K562 (cell line): ENCODE results near the gene ADSS2. TPM values are rescaled to one million over a fixed set of nuclear protein-coding genes. Genes with fewer than 3 reads are reported as not detected.

ENCODE experiments used
- JUN ChIP-seq, 2 experiments: sonication (generic) in 1 of 2; formaldehyde crosslinking in 1 of 2; IDR thresholded peaks; 2 replicates each; pipeline versions ENCODE4 v1.6.1 to v1.8.0; 2012 to 2022; ENCODE audit warnings: borderline replicate concordance in 2 of 2, mild to moderate bottlenecking in 2 of 2, improper control_type of control experiment in 1 of 2, low read depth in 1 of 2, low read length in 1 of 2, missing genetic modification reagents in 1 of 2
- MYC ChIP-seq, 2 experiments: fragments of 250-450 bp in 1 of 2; sonication (Bioruptor Pico) in 1 of 2; IDR thresholded peaks; 2 replicates each; pipeline versions ENCODE4 v1.5.1 to v1.6.1; 2012 to 2021; ENCODE audit warnings: low read depth in 2 of 2, borderline replicate concordance in 1 of 2, improper control_type of control experiment in 1 of 2, low read length in 1 of 2, mild to moderate bottlenecking in 1 of 2, moderate library complexity in 1 of 2
- PURB ChIP-seq: sonication (generic); formaldehyde crosslinking; IDR thresholded peaks from 2 replicates; pipeline ENCODE4 v1.9.0; 2021; ENCODE audit warnings: low read depth, mild to moderate bottlenecking, missing genetic modification reagents
- RBM17 ChIP-seq: fragments of 200-400 bp; formaldehyde crosslinking; IDR thresholded peaks from 2 replicates; pipeline ENCODE4 v1.6.1; 2017; ENCODE audit warnings: low read depth, mild to moderate bottlenecking, low read length, borderline replicate concordance
- REST ChIP-seq, 2 experiments: fragments of 450-650 bp; formaldehyde crosslinking in 1 of 2; IDR thresholded peaks; 2 replicates each; pipeline versions ENCODE4 v1.4.0 to v1.6.1; 2014 to 2020; ENCODE audit warnings: mild to moderate bottlenecking in 2 of 2, borderline replicate concordance in 1 of 2, low read depth in 1 of 2
- SIX5 ChIP-seq, 2 experiments: IDR thresholded peaks; 2 replicates each; pipeline ENCODE4 v1.6.1; 2011; ENCODE audit warnings: low read length in 2 of 2, borderline replicate concordance in 1 of 2, low read depth in 1 of 2, mild to moderate bottlenecking in 1 of 2, moderate library complexity in 1 of 2; ENCODE audit not compliant: insufficient read depth in 1 of 2
- SRSF7 ChIP-seq: fragments of 200-400 bp; formaldehyde crosslinking; optimal IDR thresholded peaks from 2 replicates; pipeline ENCODE3; 2017; ENCODE audit warnings: mild to moderate bottlenecking, low read depth, low read length
- YY1 ChIP-seq, 3 experiments: IDR thresholded peaks; 2 replicates each; pipeline ENCODE4 v1.6.1; 2011; ENCODE audit warnings: low read length in 2 of 3, mild to moderate bottlenecking in 2 of 3, moderate library complexity in 2 of 3, borderline replicate concordance in 1 of 3, control low read depth in 1 of 3, low read depth in 1 of 3; ENCODE audit not compliant: insufficient read depth in 3 of 3, insufficient replicate concordance in 2 of 3, control insufficient read depth in 1 of 3, insufficient read length in 1 of 3; ENCODE audit errors: extremely low read depth in 1 of 3
- ZNF445 ChIP-seq: fragments of 250-450 bp; sonication (Bioruptor Pico); IDR thresholded peaks from 2 replicates; pipeline ENCODE4 v1.4.0; 2020; ENCODE audit warnings: low read depth, mild to moderate bottlenecking, moderate library complexity
- polyA plus RNA-seq, 8 experiments: library from polyadenylated mRNA; depleted of rRNA in 4 of 8; stranded (reverse) in 5 of 8; unstranded in 3 of 8; fragments of >200 nt; fragmentation: Nextera tagmentation in 2 of 8; fragmentation: Illumina TruSeq in 1 of 8; extraction: Ambion mirVana in 2 of 8; extraction: Trizol in 1 of 8; gene quantifications; 2 replicates each; pipeline versions ENCODE4 v1.2.1 to v1.2.3, GENCODE V29; 2011 to 2014; ENCODE audit warnings: inconsistent platforms in 1 of 8, missing spikeins in 1 of 8
- total RNA-seq, 7 experiments: library from RNA; depleted of rRNA in 6 of 7; stranded (reverse); fragments of >200 nt in 6 of 7; fragmentation: Illumina TruSeq in 2 of 7; extraction: Trizol in 2 of 7; gene quantifications; 2 replicates each; pipeline versions ENCODE4 v1.2.1 to v1.2.3, GENCODE V29; 2011 to 2021; ENCODE audit warnings: low replicate concordance in 1 of 7

ADSS2 gene
- total and polyA plus RNA-seq, 9 of the 15 experiments (the other 6 are each of a cell fraction or from before 2014, with no cell fraction given) = 8.8 to 63.8 (median 59.4) TPM

- TF ChIP-seq REST (IDR thresholded peaks at IDR 0.05; ENCODE audit: borderline replicate concordance) (peak; percentile 91), REST (CRISPR knock-in tag; IDR thresholded peaks at IDR 0.05; ENCODE audit: low read depth) (no peak), JUN (IDR thresholded peaks at IDR 0.05; ENCODE audit: borderline replicate concordance, low read depth, low read length) (no peak), JUN (CRISPR knock-in tag; IDR thresholded peaks at IDR 0.05; ENCODE audit: borderline replicate concordance) (no peak), YY1 (IDR thresholded peaks at IDR 0.05; ENCODE audit: borderline replicate concordance in 1 of 3, control insufficient read depth in 1 of 3, extremely low read depth in 1 of 3, insufficient read depth in 3 of 3, insufficient read length in 1 of 3, insufficient replicate concordance in 2 of 3, low read depth in 1 of 3, low read length in 2 of 3) (peak in 1 of 3 experiments; percentile 51), ZNF445 (CRISPR knock-in tag) (no peak), SRSF7 (no peak), SIX5 (IDR thresholded peaks at IDR 0.05; ENCODE audit: borderline replicate concordance in 1 of 2, insufficient read depth in 1 of 2, low read depth in 1 of 2, low read length in 2 of 2) (no peak), PURB (no peak), MYC (IDR thresholded peaks at IDR 0.05; ENCODE audit: low read depth, low read length) (0 out of 2 replicates have a peak, but pooled peaks have one; percentile 35), MYC (CRISPR knock-in tag; IDR thresholded peaks at IDR 0.05; ENCODE audit: borderline replicate concordance, low read depth) (no peak), RBM17 (no peak)
These were observed 82.3 kb downstream of the ADSS2 start (continued) for GRCh38 chr1:244369256-244370057.
